ENCODE data around the gene ZFAND3.

The ZFAND3 gene

GRCh38 chr6:37862992-37863391, 43.5 kb downstream of the ZFAND3 start:
- no peak for TF ChIP-seq CTCF (IDR thresholded peaks at IDR 0.05)

GRCh38 chr6:37864250-37864649, 44.7 kb downstream of the ZFAND3 start:
- TF ChIP-seq CTCF (IDR thresholded peaks at IDR 0.05): no peak

DNA sequence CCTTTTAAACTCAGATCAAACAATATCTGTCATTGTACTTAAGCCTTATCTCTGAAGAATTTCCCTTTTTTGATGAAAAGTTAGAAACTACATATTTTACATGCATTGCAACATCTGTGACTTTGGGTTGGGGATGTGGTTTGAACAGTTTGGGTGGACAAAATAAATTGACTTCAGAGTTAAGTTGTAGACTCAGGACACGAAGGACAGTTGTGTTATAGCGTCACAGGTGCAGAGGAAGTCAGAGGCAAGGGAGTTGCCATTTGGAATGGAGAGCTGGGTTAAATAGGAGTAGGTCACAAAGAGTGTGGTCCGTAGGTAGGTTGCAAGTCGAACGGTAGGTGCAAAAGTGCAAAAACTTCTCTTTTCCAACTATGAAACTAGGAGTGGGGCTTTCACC, 46.0 kb downstream of the ZFAND3 start:
- TF ChIP-seq CTCF (IDR thresholded peaks at IDR 0.05): no peak

GRCh38 chr6:37866590-37867507, 47.3 kb downstream of the ZFAND3 start:
- no peak for TF ChIP-seq CTCF (IDR thresholded peaks at IDR 0.05)

DNA sequence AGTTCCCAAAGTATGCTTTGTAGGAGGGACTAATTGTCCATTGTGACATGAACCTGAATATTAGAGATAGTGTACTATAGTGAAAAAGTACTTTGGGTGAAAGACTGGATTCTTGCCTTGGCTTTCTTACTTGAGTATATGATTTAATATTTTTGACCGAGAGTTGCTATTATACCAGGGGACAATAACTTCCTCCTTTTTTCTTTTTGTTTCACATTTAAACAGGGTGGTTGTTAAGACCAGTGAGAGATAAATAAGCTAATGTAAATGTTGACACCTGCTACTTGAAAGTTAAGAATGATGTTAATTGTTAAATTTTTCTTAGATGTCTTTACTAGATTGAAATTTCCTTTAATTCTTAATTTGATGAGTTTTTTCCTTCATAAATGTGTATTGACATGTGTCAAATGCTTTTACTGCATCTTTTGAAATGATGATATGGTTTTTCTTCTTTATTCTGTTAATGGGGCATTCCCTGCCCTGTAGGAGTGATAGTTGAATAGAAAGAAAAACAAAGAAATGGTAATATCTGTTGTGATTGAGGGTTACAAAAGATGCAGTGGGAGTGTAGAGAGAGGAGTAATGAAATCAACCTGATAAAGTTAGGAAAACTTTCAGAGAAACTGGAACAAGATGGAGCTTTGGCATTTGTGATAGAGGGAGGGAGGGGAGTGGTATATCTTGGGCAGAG, 48.4 kb downstream of the ZFAND3 start:
- TF ChIP-seq CTCF (IDR thresholded peaks at IDR 0.05): no peak

GRCh38 chr6:37868447-37868825, 48.9 kb downstream of the ZFAND3 start:
- no peak for TF ChIP-seq CTCF (IDR thresholded peaks at IDR 0.05)

GRCh38 chr6:37871616-37872372, 52.3 kb downstream of the ZFAND3 start:
- no peak for TF ChIP-seq CTCF (IDR thresholded peaks at IDR 0.05)

All from LNCAP (cell line).